ENCODE measurements around the gene FAAP100.

Gene FAAP100

GRCh38 chr17:81575836-81576235, 23.7 kb upstream of the FAAP100 start:
- DNase-seq (ENCODE audit: low spot score): no peak

- no peak for DNase-seq (ENCODE audit: low spot score)
Observed at GRCh38 chr17:81574643-81574956, 22.4 kb upstream of the FAAP100 start.

GRCh38 chr17:81573794-81574642, 21.9 kb upstream of the FAAP100 start:
- DNase-seq (ENCODE audit: low spot score): no peak

- no peak for DNase-seq (ENCODE audit: low spot score)
Observed at GRCh38 chr17:81572563-81573168, 20.5 kb upstream of the FAAP100 start.

DNA sequence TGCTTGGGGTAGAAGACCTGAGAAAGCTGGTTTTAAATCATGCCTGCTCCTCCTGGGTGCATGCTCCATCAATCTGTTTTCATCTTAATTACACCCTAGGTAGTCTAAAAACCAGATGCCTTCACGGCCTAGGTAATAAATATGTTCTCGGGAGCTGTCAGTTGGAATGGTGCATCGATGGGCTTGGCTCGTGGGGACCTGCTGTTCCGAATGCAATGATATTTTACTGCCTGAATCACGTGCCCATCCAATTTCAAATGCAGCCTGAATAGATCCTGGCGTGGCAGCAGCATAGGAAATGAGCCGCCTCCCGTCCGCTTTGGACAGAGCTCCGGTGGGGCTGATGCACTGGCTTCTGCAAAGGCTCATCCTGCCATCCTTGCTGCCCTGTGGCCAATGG, 18.8 kb upstream of the FAAP100 start:
- no peak for DNase-seq (ENCODE audit: low spot score)

DNA sequence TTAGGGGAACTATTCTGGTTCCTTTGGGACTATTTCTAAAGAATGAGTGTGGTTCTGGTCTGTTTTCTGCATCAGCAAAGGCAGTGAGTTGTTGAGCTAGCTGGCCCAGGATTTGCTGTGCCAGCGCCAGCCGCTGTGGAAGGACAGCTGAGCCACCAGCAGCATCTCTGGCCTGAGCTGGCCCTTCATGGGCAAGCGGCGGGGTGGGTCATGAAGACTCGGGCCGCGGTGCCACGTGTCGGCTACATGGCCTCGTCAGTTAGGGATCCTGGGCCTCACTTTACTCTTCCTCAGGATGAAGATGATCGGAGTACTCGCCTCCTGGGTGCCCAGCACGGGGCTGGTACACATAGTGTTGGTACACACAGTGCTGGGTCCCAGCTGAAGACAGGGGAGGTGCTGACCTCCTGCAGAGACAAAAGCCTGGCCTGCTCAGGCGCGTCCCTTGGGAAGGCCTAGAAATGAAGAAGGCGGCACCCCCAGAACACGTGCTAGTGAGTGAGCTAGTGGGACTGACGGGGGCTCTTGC, 17.9 kb upstream of the FAAP100 start:
- no peak for DNase-seq (ENCODE audit: low spot score)

GRCh38 chr17:81568416-81568815, 16.3 kb upstream of the FAAP100 start:
- no peak for DNase-seq (ENCODE audit: low spot score)

DNA sequence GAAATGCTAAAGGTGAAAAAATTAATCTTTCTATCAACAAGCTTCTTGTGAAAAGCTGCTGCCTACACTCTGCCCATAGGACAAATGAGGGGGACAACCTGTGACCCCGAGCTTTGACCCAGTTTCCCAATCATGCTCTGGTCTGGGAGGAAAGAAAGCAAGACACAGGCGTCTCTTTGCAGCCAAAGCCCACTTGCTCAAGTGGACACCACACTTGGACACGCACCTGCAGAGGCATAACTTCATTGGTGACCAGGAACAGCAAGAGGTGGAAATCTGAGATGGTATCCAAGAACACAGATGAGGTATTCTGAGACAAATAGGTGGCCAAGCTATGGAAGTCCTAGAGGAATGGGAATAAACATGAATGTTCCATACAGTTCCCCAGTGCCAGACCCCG, 15.0 kb upstream of the FAAP100 start:
- DNase-seq (ENCODE audit: low spot score): no peak

DNA sequence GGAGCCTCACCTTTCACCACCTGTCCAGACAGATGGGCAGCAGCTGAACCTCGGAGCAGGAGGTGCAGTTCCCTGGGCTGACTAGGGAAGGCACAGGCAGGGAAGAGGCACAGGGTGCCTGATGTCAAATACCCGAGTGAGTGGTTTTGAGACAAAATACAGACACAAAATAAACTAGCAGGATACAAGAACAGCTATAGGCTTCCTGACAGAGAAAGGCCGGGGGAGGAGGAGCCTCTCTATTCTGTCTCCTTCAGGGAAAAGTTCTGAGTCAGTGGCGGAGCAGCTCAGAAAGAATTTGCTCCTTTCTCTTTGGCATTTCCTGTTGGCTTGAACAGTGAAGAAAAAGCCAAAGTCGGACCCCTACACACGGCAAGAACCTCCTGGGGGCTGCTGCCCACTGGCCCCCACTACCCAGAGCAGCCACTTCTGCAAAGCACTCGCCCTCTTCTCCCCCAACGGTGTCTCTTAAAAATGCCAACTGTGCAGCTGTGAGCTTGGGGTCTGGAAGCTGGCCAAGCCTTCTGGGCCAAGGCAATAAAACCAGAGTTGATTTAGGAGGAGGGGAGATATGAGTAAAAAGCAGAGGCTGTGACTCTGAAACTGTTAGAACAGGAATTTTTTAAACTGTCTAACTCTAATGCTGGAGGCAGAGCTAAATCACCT, 14.4 kb upstream of the FAAP100 start:
- DNase-seq (ENCODE audit: low spot score): peak; percentile 43

DNA sequence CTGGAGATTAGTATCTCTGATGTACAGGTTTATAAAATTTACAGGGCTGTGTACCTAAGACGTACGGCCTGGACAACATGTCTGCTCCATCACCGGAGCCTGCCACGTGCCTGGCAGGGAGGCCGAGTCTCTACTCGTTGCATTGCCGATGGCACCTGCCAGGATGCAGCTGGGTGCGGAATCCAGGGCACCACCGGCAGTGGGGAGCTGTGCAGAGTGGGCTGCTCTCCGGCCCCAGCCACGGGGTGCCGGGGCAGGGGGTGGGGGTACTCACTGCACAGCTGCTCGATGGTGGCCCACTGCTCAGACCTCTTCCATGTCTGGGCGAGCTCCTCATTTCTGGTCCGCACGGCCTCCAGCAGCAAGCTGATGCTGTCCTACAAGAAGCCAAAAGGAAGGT, 13.1 kb upstream of the FAAP100 start:
- no peak for DNase-seq (ENCODE audit: low spot score)

DNA sequence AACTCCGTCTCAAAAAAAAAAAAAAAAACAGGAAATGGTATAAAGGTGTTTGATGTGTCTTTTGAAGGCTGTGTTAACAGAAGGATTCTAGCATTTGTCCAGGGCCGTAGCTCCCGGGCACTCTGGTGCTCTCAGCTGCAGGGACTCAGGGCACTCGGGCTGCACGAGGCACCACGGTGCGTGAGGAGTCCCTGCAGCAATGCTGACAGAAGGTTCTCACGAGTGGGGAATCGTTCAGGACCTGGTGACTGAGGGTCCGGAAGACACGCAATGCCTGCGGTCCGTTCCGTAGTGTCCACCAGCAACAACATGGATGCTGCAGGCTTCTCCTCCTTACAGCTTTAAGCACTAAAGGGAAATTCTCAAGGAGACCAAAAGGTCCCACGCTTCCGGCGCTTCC, 12.6 kb upstream of the FAAP100 start:
- no peak for DNase-seq (ENCODE audit: low spot score)

DNA sequence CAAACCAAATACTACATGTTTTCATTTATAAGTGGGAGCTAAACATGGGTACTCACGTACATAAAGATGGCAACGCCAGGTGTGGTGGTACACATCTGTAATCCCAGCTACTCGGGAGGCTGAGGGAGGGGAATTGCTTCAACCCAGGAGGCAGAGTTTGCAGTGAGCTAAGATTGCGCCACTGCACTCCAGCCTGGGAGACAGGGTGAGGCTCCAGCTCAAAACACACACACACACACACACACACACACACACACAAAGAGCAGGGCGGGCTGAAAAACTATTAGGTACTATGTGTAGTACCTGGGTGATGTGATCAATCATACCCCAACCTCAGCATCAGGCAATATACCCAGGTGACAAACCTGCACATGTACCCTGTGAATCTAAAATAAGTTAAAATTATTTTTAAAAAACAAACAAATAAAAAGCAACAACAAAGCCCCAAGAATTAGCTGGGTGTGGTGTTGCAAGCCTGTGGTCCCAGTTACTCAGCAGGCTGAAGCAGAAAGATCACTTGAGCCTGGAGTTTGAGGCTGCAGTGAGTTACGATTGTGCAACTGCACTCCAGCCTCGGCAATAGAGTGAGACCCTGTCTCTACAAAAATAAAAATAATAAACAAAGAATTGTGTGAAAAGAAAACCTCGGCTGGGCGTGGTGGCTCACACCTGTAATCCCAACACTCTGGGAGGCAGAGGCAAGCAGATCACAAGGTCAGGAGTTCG, 11.9 kb upstream of the FAAP100 start:
- DNase-seq (ENCODE audit: low spot score): no peak

DNA sequence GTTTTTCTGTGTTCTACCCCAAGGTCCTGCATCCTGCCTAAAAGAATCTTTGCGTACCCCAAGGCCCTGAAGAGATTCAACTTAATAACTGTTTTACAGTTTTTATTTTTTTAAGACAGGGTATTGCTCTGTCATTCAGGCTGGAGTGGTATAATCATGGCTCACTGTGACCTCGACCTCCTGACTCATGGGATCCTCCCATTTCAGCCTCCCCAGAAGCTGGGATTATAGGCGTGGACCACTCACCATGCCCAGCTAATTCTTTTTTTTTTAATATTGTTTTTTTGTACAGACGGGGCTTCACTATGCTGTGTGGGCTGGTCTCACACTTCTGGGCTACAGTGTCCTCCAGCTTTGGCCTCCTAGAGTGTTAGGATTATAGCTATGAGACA, 9.3 kb upstream of the FAAP100 start:
- DNase-seq (ENCODE audit: low spot score): no peak

DNA sequence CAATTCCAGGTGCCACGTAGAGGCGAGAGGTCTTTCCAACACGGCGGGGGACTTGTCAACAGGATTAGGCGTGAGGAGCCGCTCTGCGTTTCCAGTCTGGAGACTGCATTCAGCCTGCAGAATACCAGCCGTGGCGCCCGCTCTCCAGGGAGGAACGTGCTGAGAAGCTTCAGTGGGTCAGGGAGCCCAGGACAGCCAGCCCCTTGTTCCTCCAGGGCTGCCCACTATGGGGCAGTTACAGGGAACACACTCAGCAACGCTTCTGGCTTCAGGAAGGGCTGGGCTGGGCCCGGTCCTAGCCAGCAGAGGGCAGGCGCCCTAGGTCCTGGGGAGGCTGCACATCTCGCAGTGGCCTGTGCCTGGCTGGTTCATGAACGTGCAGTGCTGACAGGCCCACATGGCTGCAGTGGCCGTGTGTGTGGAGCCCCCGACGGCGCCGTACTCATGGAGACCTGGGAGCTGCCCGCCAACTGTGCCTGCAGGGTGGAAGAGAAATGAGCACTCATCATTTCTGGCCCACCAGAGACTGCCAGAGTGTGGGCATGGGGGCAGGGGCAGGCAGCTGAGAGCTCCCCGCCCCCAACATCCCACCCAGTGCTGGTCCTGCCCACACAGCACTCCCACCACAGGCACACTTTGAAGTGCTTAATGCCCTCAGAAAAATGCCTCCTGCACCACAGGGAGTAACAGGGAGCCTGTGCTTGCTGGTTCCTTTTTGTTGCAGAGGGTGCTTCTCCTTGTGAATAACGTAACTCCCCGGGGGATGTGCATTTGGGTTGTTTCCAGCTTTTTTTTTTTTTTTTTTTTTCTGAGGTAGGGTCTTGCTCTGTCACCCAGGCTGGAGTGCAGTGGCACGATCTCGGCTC, 7.0 kb upstream of the FAAP100 start:
- no peak for DNase-seq (ENCODE audit: low spot score)

DNA sequence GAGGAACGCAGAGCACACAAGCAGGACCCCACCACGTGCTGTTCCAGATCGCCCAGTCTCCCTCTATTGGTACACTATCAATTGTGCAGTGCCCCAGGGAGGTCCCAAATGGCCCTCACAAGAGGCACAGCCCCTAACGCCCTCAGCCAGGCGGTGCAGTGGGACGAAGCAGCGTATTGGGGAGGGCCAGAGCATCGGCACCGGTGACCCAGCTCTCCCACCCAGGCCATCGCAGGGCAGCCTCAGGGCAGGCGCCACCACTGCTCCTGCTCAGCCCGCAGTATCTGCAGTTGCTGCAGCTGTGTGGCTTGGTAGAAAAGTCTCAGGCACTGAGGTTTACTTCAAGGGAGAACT, 5.9 kb upstream of the FAAP100 start:
- no peak for DNase-seq (ENCODE audit: low spot score)

- DNase-seq (ENCODE audit: low spot score): no peak
Observed at GRCh38 chr17:81557276-81558114, 5.3 kb upstream of the FAAP100 start.

- no peak for DNase-seq (ENCODE audit: low spot score)
Observed at GRCh38 chr17:81556863-81557262, 4.7 kb upstream of the FAAP100 start.

- DNase-seq (ENCODE audit: low spot score): no peak
Observed at GRCh38 chr17:81556175-81556691, 4.1 kb upstream of the FAAP100 start.

- no peak for DNase-seq (ENCODE audit: low spot score)
Observed at GRCh38 chr17:81553616-81554181, 1.5 kb upstream of the FAAP100 start.

DNA sequence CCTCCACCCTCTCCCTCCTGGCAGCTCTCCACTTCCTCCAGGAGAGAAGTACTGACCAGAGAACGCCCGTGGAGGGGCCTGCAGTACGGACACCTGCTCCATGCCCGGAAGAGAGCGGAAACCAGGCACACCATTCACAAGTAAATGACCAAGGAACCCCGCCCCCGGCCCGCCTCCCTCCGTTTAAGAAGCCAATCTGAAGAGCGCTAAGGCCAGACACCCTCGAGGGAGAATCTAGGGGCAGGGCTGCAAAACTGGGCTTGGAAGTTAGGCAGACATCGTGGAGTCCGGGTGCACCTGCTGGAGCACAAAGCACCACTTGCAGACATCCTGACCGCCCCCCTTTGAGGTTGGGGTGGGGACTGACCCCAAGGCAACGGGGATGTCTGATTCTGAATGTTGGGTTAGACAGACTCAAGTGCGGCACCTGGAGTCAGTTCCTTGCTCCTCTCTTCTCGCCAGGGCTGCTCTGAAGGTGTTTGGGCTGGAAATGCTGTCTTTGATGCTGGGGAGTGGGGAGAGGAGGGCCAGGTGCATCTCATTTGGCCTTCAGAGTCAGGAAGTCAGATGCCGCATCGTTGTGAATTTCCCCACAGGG, 964 bp upstream of the FAAP100 start:
- peak; percentile 94 for DNase-seq (ENCODE audit: low spot score)

Measured in NAMALWA (cell line).